GM12874 (cell line): ENCODE results near the gene DDX46.

Experiments used
- CTCF ChIP-seq: IDR thresholded peaks from 2 replicates; pipeline ENCODE4 v1.5.1; 2011; ENCODE audit warnings: low read depth, mild to moderate bottlenecking, control low read depth, low read length, moderate library complexity; ENCODE audit not compliant: insufficient read depth

The DDX46 gene

GRCh38 chr5:134758504-134759341 is at the start of gene DDX46:
Gene DDX46, plus strand, starts transcription at chr5:134758779. Its CDS starts 160 bp downstream, at chr5:134758939.
- TF ChIP-seq CTCF, result peak; percentile 89

- no peak for TF ChIP-seq CTCF
These were observed 44.5 kb upstream of the DDX46 start for GRCh38 chr5:134714120-134714519.

- no peak for TF ChIP-seq CTCF
These were observed 44.0 kb upstream of the DDX46 start for GRCh38 chr5:134714541-134714940.

- no peak for TF ChIP-seq CTCF
These were observed 33.7 kb upstream of the DDX46 start for GRCh38 chr5:134724872-134725271.

GRCh38 chr5:134732819-134733218 is 25.8 kb upstream of the DDX46 start:
- no peak for TF ChIP-seq CTCF

- no peak for TF ChIP-seq CTCF
These were observed 23.3 kb upstream of the DDX46 start for GRCh38 chr5:134735243-134735642.

GRCh38 chr5:134736173-134736812 is 22.3 kb upstream of the DDX46 start:
- TF ChIP-seq CTCF, result no peak
